Suprapubic skin (tissue), 3 donors: Measurements from ENCODE around the gene LOC128125822.

Experiments used
- CTCF ChIP-seq, 2 donors: fragments of 200-600 bp in 1 of 2; fragments of 450-650 bp in 1 of 2; sonication (generic) in 1 of 2; IDR thresholded peaks; one replicate each; pipeline ENCODE4 v1.5.1; 2016 to 2019; ENCODE audit warnings: antibody characterized with exemption in 2 of 2, mild to moderate bottlenecking in 1 of 2, moderate library complexity in 1 of 2
- POLR2A ChIP-seq, 2 donors: fragments of 450-650 bp; IDR thresholded peaks; one replicate each; pipeline ENCODE4 v1.6.1; 2017; ENCODE audit warnings: antibody characterized with exemption in 2 of 2, mild to moderate bottlenecking in 2 of 2, moderate library complexity in 2 of 2

- no peak for TF ChIP-seq POLR2A (IDR thresholded peaks at IDR 0.05)
- TF ChIP-seq CTCF (IDR thresholded peaks at IDR 0.05), result no peak
These were observed 17.7 kb downstream of the LOC128125822 start for GRCh38 chr6:63589952-63590411.
